ENCODE results near the gene ARHGAP25.

Gene ARHGAP25

DNA sequence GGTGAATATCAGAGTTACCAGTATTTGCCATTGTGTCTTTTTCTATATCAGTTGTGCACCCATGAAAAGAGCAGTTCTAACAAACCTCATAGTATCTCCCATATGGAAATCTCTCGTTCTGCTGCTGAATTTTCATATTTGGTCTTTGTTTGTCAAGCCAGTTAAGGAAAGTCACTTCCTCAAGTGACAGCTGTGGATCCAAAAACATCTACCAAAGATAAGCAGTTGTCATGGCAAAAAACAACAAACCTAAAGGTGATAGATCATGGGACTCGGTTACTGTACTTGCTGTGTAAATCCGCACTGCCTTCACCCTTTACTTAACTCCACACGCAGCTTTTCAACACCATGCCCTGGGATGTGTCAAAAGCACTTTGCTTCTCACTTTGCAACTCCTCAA lies 119.3 kb downstream of the ARHGAP25 start:
- H3K27ac ChIP-seq (ENCODE audit: low read length, poor library complexity, severe bottlenecking), result no peak overlapping the region
- no peak overlapping the region for H3K9ac ChIP-seq (ENCODE audit: low read length)
- no peak overlapping the region for H3K4me2 ChIP-seq (ENCODE audit: low read length, poor library complexity, severe bottlenecking)
- no peaks in the 10 kb centered on the region for H3K79me1 ChIP-seq (replicated peaks; ENCODE audit: low read length, poor library complexity, severe bottlenecking)
- H3K27me3 ChIP-seq (ENCODE audit: control insufficient read depth in 1 of 2, insufficient read depth in 1 of 2, low read length in 2 of 2), result peaks cover 16 to 31% of the 10 kb centered on the region in 2 experiments
- H2BK12ac ChIP-seq (ENCODE audit: low read length in 2 of 2), result peak overlapping the region; percentile 38 to 57
- no peak overlapping the region for H2BK5ac ChIP-seq (ENCODE audit: low read depth, low read length, poor library complexity, severe bottlenecking)
- no peak overlapping the region for H3K4ac ChIP-seq (ENCODE audit: low read depth in 1 of 2, low read length in 2 of 2)
- no peak for DNase-seq
- no peak overlapping the region for H2AK5ac ChIP-seq (ENCODE audit: low read length, severe bottlenecking)
- H3K14ac ChIP-seq (ENCODE audit: low read length in 2 of 2), result no peak overlapping the region
- no peak overlapping the region for H4K91ac ChIP-seq (ENCODE audit: low read length)
- H3K23ac ChIP-seq (ENCODE audit: low read length in 2 of 2), result no peak overlapping the region
- 94% methylated on average over 4 of the region's 4 CpGs for WGBS
- no peak overlapping the region for H2AFZ ChIP-seq (ENCODE audit: low read depth, low read length)
- peak overlapping the region in 1 of 2 experiments; percentile 1 for H3K18ac ChIP-seq (ENCODE audit: low read depth in 1 of 2, low read length in 2 of 2)
- H3K9me3 ChIP-seq (ENCODE audit: control insufficient read depth, low read length), result no peaks in the 10 kb centered on the region
- no peak overlapping the region for H2BK120ac ChIP-seq (ENCODE audit: low read depth, low read length)
- H3K36me3 ChIP-seq (ENCODE audit: control insufficient read depth in 1 of 2, insufficient read depth in 2 of 2, low read depth in 1 of 2, low read length in 2 of 2), result no peaks in the 10 kb centered on the region
- H4K8ac ChIP-seq (ENCODE audit: low read length), result no peak overlapping the region
- H3K4me1 ChIP-seq (ENCODE audit: control insufficient read depth, insufficient read depth, low read depth, low read length), result no peaks in the 10 kb centered on the region
- H3K4me3 ChIP-seq (ENCODE audit: insufficient read depth in 1 of 2, low read depth in 1 of 2, low read length in 2 of 2), result no peak overlapping the region
- H2BK15ac ChIP-seq (ENCODE audit: low read depth, poor library complexity, severe bottlenecking), result no peak overlapping the region

DNA sequence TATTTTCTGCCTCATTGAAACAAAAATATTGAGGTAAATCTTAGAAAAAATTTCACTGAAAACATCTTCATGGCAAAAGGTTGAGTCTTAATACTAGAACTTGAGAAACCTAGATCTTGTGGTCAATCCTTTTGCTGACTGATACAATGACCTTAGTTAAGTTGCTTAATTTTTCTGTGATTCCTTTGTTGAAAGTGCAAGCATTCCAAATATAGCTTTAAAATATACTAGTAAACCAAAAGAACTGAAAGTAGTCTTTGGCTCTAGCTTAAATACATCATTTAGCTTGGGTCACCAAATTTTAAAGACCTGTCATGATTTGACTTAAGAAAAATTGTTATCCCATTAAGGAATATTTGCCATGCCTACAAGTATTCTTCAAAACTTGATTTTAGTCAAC lies 119.9 kb downstream of the ARHGAP25 start:
- no peak overlapping the region for H3K18ac ChIP-seq (ENCODE audit: low read depth in 1 of 2, low read length in 2 of 2)
- no peak overlapping the region for H3K14ac ChIP-seq (ENCODE audit: low read length in 2 of 2)
- no peak overlapping the region for H3K4me2 ChIP-seq (ENCODE audit: low read length, poor library complexity, severe bottlenecking)
- H3K23ac ChIP-seq (ENCODE audit: low read length in 2 of 2), result no peak overlapping the region
- H3K4me3 ChIP-seq (ENCODE audit: insufficient read depth in 1 of 2, low read depth in 1 of 2, low read length in 2 of 2), result no peak overlapping the region
- DNase-seq, result no peak
- H3K4me1 ChIP-seq (ENCODE audit: control insufficient read depth, insufficient read depth, low read depth, low read length), result no peaks in the 10 kb centered on the region
- H2BK120ac ChIP-seq (ENCODE audit: low read depth, low read length), result no peak overlapping the region
- H3K9me3 ChIP-seq (ENCODE audit: control insufficient read depth, low read length), result no peaks in the 10 kb centered on the region
- H3K36me3 ChIP-seq (ENCODE audit: control insufficient read depth in 1 of 2, insufficient read depth in 2 of 2, low read depth in 1 of 2, low read length in 2 of 2), result no peaks in the 10 kb centered on the region
- H3K79me1 ChIP-seq (replicated peaks; ENCODE audit: low read length, poor library complexity, severe bottlenecking), result no peaks in the 10 kb centered on the region
- no peak overlapping the region for H3K27ac ChIP-seq (ENCODE audit: low read length, poor library complexity, severe bottlenecking)
- H2AK5ac ChIP-seq (ENCODE audit: low read length, severe bottlenecking), result no peak overlapping the region
- no peak overlapping the region for H3K9ac ChIP-seq (ENCODE audit: low read length)
- H2BK12ac ChIP-seq (ENCODE audit: low read length in 2 of 2), result no peak overlapping the region
- peaks cover 13 to 25% of the 10 kb centered on the region in 2 experiments for H3K27me3 ChIP-seq (ENCODE audit: control insufficient read depth in 1 of 2, insufficient read depth in 1 of 2, low read length in 2 of 2)
- no peak overlapping the region for H2BK15ac ChIP-seq (ENCODE audit: low read depth, poor library complexity, severe bottlenecking)
- no peak overlapping the region for H4K91ac ChIP-seq (ENCODE audit: low read length)
- no peak overlapping the region for H2AFZ ChIP-seq (ENCODE audit: low read depth, low read length)
- no peak overlapping the region for H2BK5ac ChIP-seq (ENCODE audit: low read depth, low read length, poor library complexity, severe bottlenecking)
- H3K4ac ChIP-seq (ENCODE audit: low read depth in 1 of 2, low read length in 2 of 2), result no peak overlapping the region
- no peak overlapping the region for H4K8ac ChIP-seq (ENCODE audit: low read length)

DNA sequence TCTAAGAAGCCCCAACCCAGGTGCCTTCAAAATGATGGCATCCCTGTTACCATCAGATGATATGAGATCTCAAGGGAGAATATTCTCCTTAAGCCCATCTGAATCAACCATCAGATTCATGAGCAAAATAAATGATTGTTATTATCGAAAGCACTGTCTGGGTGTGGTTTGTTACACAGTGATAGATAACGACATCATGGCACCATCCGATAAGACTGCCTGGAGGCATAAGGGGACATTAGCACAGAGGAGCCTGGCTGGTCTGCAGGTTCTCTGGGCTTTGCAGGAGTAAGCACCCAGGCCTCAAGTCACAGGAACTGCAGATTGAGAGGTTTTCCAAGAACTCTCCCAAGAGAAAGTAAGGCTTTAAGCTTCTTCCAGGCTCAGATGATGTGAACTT lies 120.9 kb downstream of the ARHGAP25 start:
- Histone ChIP-seq H3K4ac (ENCODE audit: low read depth in 1 of 2, low read length in 2 of 2) (no peak overlapping the region), H3K36me3 (ENCODE audit: control insufficient read depth in 1 of 2, insufficient read depth in 2 of 2, low read depth in 1 of 2, low read length in 2 of 2) (no peaks in the 10 kb centered on the region), H3K18ac (ENCODE audit: low read depth in 1 of 2, low read length in 2 of 2) (no peak overlapping the region), H3K27me3 (ENCODE audit: control insufficient read depth in 1 of 2, insufficient read depth in 1 of 2, low read length in 2 of 2) (peaks cover 13 to 27% of the 10 kb centered on the region in 2 experiments), H2AFZ (ENCODE audit: low read depth, low read length) (no peak overlapping the region), H3K4me2 (ENCODE audit: low read length, poor library complexity, severe bottlenecking) (no peak overlapping the region), H3K23ac (ENCODE audit: low read length in 2 of 2) (no peak overlapping the region), H2BK5ac (ENCODE audit: low read depth, low read length, poor library complexity, severe bottlenecking) (no peak overlapping the region), H4K8ac (ENCODE audit: low read length) (no peak overlapping the region), H2BK12ac (ENCODE audit: low read length in 2 of 2) (no peak overlapping the region), H3K9ac (ENCODE audit: low read length) (no peak overlapping the region), H4K91ac (ENCODE audit: low read length) (no peak overlapping the region), H3K4me1 (ENCODE audit: control insufficient read depth, insufficient read depth, low read depth, low read length) (no peaks in the 10 kb centered on the region), H2AK5ac (ENCODE audit: low read length, severe bottlenecking) (no peak overlapping the region), H2BK120ac (ENCODE audit: low read depth, low read length) (no peak overlapping the region), H3K14ac (ENCODE audit: low read length in 2 of 2) (no peak overlapping the region), H3K79me1 (replicated peaks; ENCODE audit: low read length, poor library complexity, severe bottlenecking) (no peaks in the 10 kb centered on the region), H3K27ac (ENCODE audit: low read length, poor library complexity, severe bottlenecking) (no peak overlapping the region), H3K4me3 (ENCODE audit: insufficient read depth in 1 of 2, low read depth in 1 of 2, low read length in 2 of 2) (no peak overlapping the region), H3K9me3 (ENCODE audit: control insufficient read depth, low read length) (no peaks in the 10 kb centered on the region), H2BK15ac (ENCODE audit: low read depth, poor library complexity, severe bottlenecking) (no peak overlapping the region)
- WGBS, result 97% methylated on average over 3 of the region's 3 CpGs
- DNase-seq, result no peak

DNA sequence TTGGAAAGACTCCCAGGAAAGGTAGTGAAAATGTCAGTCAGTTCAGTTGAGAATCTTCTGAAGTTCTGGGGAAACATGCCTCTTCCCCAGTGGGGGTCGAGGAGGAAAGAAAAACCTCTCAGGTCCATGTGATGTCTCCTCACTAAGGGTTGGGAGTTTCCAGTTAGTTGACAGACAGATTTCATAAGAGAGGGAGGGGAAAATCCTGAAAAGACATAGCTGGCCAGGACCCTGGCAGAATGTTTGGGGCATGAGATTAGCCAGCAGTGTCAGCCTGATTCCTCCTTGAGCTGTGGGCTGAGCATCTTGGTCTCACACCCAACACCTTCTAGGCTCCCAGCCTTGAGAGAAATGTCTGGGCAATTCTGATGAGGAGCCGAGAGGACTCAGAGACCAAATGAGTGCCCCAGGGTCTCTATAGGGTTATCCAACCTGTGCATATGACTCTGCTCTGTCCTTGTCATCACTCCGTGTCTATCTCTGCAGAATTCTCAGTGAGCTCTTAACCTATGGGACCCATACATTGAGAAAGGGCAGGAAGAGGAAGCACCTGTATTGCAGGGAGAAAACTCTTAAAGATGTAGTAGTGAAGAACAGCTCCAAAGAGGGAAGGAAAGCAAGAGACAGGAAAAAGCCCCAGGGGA lies 122.7 kb downstream of the ARHGAP25 start:
- no peak overlapping the region for H3K18ac ChIP-seq (ENCODE audit: low read depth in 1 of 2, low read length in 2 of 2)
- H3K36me3 ChIP-seq (ENCODE audit: control insufficient read depth in 1 of 2, insufficient read depth in 2 of 2, low read depth in 1 of 2, low read length in 2 of 2), result no peaks in the 10 kb centered on the region
- H4K8ac ChIP-seq (ENCODE audit: low read length), result no peak overlapping the region
- no peaks in the 10 kb centered on the region for H3K79me1 ChIP-seq (replicated peaks; ENCODE audit: low read length, poor library complexity, severe bottlenecking)
- no peak overlapping the region for H3K27ac ChIP-seq (ENCODE audit: low read length, poor library complexity, severe bottlenecking)
- peak overlapping the region in 1 of 2 experiments; percentile 60 for H2BK12ac ChIP-seq (ENCODE audit: low read length in 2 of 2)
- WGBS, result 88% methylated on average over 3 of the region's 3 CpGs
- peak overlapping the region in 1 of 2 experiments; percentile 20 for H3K14ac ChIP-seq (ENCODE audit: low read length in 2 of 2)
- no peak overlapping the region for H4K91ac ChIP-seq (ENCODE audit: low read length)
- H2BK15ac ChIP-seq (ENCODE audit: low read depth, poor library complexity, severe bottlenecking), result no peak overlapping the region
- H3K4ac ChIP-seq (ENCODE audit: low read depth in 1 of 2, low read length in 2 of 2), result no peak overlapping the region
- H3K27me3 ChIP-seq (ENCODE audit: control insufficient read depth in 1 of 2, insufficient read depth in 1 of 2, low read length in 2 of 2), result peaks cover 13 to 27% of the 10 kb centered on the region in 2 experiments
- no peak overlapping the region for H3K4me3 ChIP-seq (ENCODE audit: insufficient read depth in 1 of 2, low read depth in 1 of 2, low read length in 2 of 2)
- no peaks in the 10 kb centered on the region for H3K9me3 ChIP-seq (ENCODE audit: control insufficient read depth, low read length)
- H2AFZ ChIP-seq (ENCODE audit: low read depth, low read length), result no peak overlapping the region
- no peak overlapping the region for H3K4me2 ChIP-seq (ENCODE audit: low read length, poor library complexity, severe bottlenecking)
- no peak overlapping the region for H3K9ac ChIP-seq (ENCODE audit: low read length)
- H2BK120ac ChIP-seq (ENCODE audit: low read depth, low read length), result no peak overlapping the region
- no peaks in the 10 kb centered on the region for H3K4me1 ChIP-seq (ENCODE audit: control insufficient read depth, insufficient read depth, low read depth, low read length)
- no peak overlapping the region for H2AK5ac ChIP-seq (ENCODE audit: low read length, severe bottlenecking)
- no peak for DNase-seq
- no peak overlapping the region for H2BK5ac ChIP-seq (ENCODE audit: low read depth, low read length, poor library complexity, severe bottlenecking)
- no peak overlapping the region for H3K23ac ChIP-seq (ENCODE audit: low read length in 2 of 2)
